ENCODE results near the gene MED22. TPM values are rescaled to one million over a fixed set of nuclear protein-coding genes. Genes with fewer than 3 reads are reported as not detected.

MED22 gene
- total RNA-seq, 1 donor from 2014 or later = 26.0 TPM

- no peak for DNase-seq (ENCODE audit: low spot score)
- peaks cover 19% of the 10 kb centered on the region for H3K4me1 Mint-ChIP-seq (ENCODE audit: low read depth)
- H3K27me3 Mint-ChIP-seq (ENCODE audit: low read depth) = no peaks in the 10 kb centered on the region
- H3K27ac Mint-ChIP-seq (ENCODE audit: unreplicated experiment) = no peak overlapping the region
- H3K4me3 Mint-ChIP-seq (ENCODE audit: unreplicated experiment) = no peak overlapping the region
- TF ChIP-seq CTCF (IDR thresholded peaks at IDR 0.05) = no peak
- H3K9me3 Mint-ChIP-seq (ENCODE audit: low read depth) = no peaks in the 10 kb centered on the region
- H3K36me3 Mint-ChIP-seq (ENCODE audit: low read depth) = peaks cover 18% of the 10 kb centered on the region
These were observed 3.9 kb downstream of the MED22 start for GRCh38 chr9:133344071-133344470.

- TF ChIP-seq CTCF (IDR thresholded peaks at IDR 0.05) = no peak
- peaks cover 11% of the 10 kb centered on the region for H3K36me3 Mint-ChIP-seq (ENCODE audit: low read depth)
These were observed 5.4 kb downstream of the MED22 start for GRCh38 chr9:133342570-133342969.

GRCh38 chr9:133342069-133342406 lies 5.9 kb downstream of the MED22 start:
- Mint-ChIP-seq H3K27ac (ENCODE audit: unreplicated experiment) (no peak overlapping the region), H3K9me3 (ENCODE audit: low read depth) (no peaks in the 10 kb centered on the region), H3K4me3 (ENCODE audit: unreplicated experiment) (no peak overlapping the region), H3K36me3 (ENCODE audit: low read depth) (peaks cover 11% of the 10 kb centered on the region), H3K4me1 (ENCODE audit: low read depth) (peaks cover 11% of the 10 kb centered on the region), H3K27me3 (ENCODE audit: low read depth) (no peaks in the 10 kb centered on the region)
- no peak for DNase-seq (ENCODE audit: low spot score)
- TF ChIP-seq CTCF (IDR thresholded peaks at IDR 0.05) = peak; percentile 40

More at GRCh38 chr9:133342570-133342969, 5.4 kb downstream of the MED22 start:
- H3K4me3 Mint-ChIP-seq (ENCODE audit: unreplicated experiment) = no peak overlapping the region
- peaks cover 12% of the 10 kb centered on the region for H3K4me1 Mint-ChIP-seq (ENCODE audit: low read depth)
- no peaks in the 10 kb centered on the region for H3K27me3 Mint-ChIP-seq (ENCODE audit: low read depth)
- DNase-seq (ENCODE audit: low spot score) = no peak
- H3K27ac Mint-ChIP-seq (ENCODE audit: unreplicated experiment) = no peak overlapping the region
- H3K9me3 Mint-ChIP-seq (ENCODE audit: low read depth) = no peaks in the 10 kb centered on the region

GRCh38 chr9:133341369-133342068 lies 6.4 kb downstream of the MED22 start:
- no peak overlapping the region for H3K27ac Mint-ChIP-seq (ENCODE audit: unreplicated experiment)
- DNase-seq (ENCODE audit: low spot score) = no peak
- no peaks in the 10 kb centered on the region for H3K27me3 Mint-ChIP-seq (ENCODE audit: low read depth)
- H3K4me1 Mint-ChIP-seq (ENCODE audit: low read depth) = peaks cover 9% of the 10 kb centered on the region
- H3K4me3 Mint-ChIP-seq (ENCODE audit: unreplicated experiment) = no peak overlapping the region
- no peak for TF ChIP-seq CTCF (IDR thresholded peaks at IDR 0.05)
- peaks cover 11% of the 10 kb centered on the region for H3K36me3 Mint-ChIP-seq (ENCODE audit: low read depth)
- no peaks in the 10 kb centered on the region for H3K9me3 Mint-ChIP-seq (ENCODE audit: low read depth)

GRCh38 chr9:133340916-133341315 lies 7.0 kb downstream of the MED22 start:
- H3K36me3 Mint-ChIP-seq (ENCODE audit: low read depth) = peaks cover 11% of the 10 kb centered on the region
- H3K4me1 Mint-ChIP-seq (ENCODE audit: low read depth) = peaks cover 6% of the 10 kb centered on the region
- H3K9me3 Mint-ChIP-seq (ENCODE audit: low read depth) = no peaks in the 10 kb centered on the region
- no peak overlapping the region for H3K4me3 Mint-ChIP-seq (ENCODE audit: unreplicated experiment)
- TF ChIP-seq CTCF (IDR thresholded peaks at IDR 0.05) = no peak
- H3K27ac Mint-ChIP-seq (ENCODE audit: unreplicated experiment) = no peak overlapping the region
- DNase-seq (ENCODE audit: low spot score) = no peak
- H3K27me3 Mint-ChIP-seq (ENCODE audit: low read depth) = no peaks in the 10 kb centered on the region
